IMR-90 (cell line): Measurements from ENCODE around the gene CAMTA2. TPM values are rescaled to one million over a fixed set of nuclear protein-coding genes. Genes with fewer than 3 reads are reported as not detected.

Experiments used
- ATAC-seq: fragments of 200-7000 bp; cut with Tn5 transposase; 2 replicates; pipeline ENCODE4 v1.9.1; 2020; ENCODE audit warnings: low read depth, mild to moderate bottlenecking, moderate library complexity
- BruUV-seq: library from RNA; stranded (reverse); fragments of 400-500 nt; replicated peaks from 2 replicates; lab custom pipeline; 2021; lab: Mats Ljungman, UMichigan
- CTCF ChIA-PET: fragments of 300-600 bp; formaldehyde crosslinking; extraction: SDS; loops from one replicate; lab custom pipeline; 2021; ENCODE audit warnings: antibody characterized with exemption; lab: Yijun Ruan, JAX
- POLR2A ChIA-PET: fragments of 300-600 bp; sonication (Branson Sonifier 250); formaldehyde crosslinking; loops from one replicate; lab custom pipeline; 2022; ENCODE audit warnings: antibody characterized with exemption; ENCODE audit not compliant: unreplicated experiment; lab: Charles Lee
- DNase-seq: peaks from one replicate; pipeline ENCODE4 v3.0.0; 2013
- H2AFZ ChIP-seq: replicated peaks from 2 replicates; pipeline ENCODE3; 2013; ENCODE audit warnings: low read length, mild to moderate bottlenecking; ENCODE audit not compliant: poor library complexity
- H2AK5ac ChIP-seq: 2 replicates; pipeline ENCODE4 v1.6.1; 2013; ENCODE audit warnings: low read depth, low read length, inconsistent platforms
- H2AK9ac ChIP-seq: replicated peaks from 2 replicates; pipeline ENCODE3; 2013; ENCODE audit warnings: mild to moderate bottlenecking, low read depth, low read length, moderate library complexity; ENCODE audit not compliant: poor library complexity
- H2BK120ac ChIP-seq: 2 replicates; pipeline ENCODE4 v1.6.1; 2013; ENCODE audit warnings: low read depth, low read length, inconsistent platforms
- H2BK15ac ChIP-seq: 3 replicates; pipeline ENCODE4 v1.6.1; 2013; ENCODE audit warnings: low read depth, low read length, inconsistent platforms
- H2BK20ac ChIP-seq: 2 replicates; pipeline ENCODE4 v1.6.1; 2013; ENCODE audit warnings: low read depth, mild to moderate bottlenecking, inconsistent platforms, low read length, moderate library complexity
- H2BK5ac ChIP-seq: 2 replicates; pipeline ENCODE4 v1.6.1; 2013; ENCODE audit warnings: mild to moderate bottlenecking, low read depth, low read length, inconsistent platforms; ENCODE audit not compliant: poor library complexity, severe bottlenecking
- H3K14ac ChIP-seq: replicated peaks from 2 replicates; pipeline ENCODE4 v1.6.1; 2013; ENCODE audit warnings: low read depth, low read length, inconsistent platforms
- H3K18ac ChIP-seq: 2 replicates; pipeline ENCODE4 v1.6.1; 2013; ENCODE audit warnings: low read depth, low read length, control low read depth
- H3K23ac ChIP-seq: 2 replicates; pipeline ENCODE4 v1.6.1; 2013; ENCODE audit warnings: low read depth, low read length, inconsistent platforms
- H3K27ac ChIP-seq: 2 replicates; pipeline ENCODE4 v1.5.1; 2013; ENCODE audit warnings: mild to moderate bottlenecking, control low read depth, low read length; ENCODE audit not compliant: insufficient read depth
- H3K27me3 ChIP-seq: 2 replicates; pipeline ENCODE4 v1.6.1; 2013; ENCODE audit warnings: low read length; ENCODE audit not compliant: control insufficient read depth, insufficient read depth
- H3K36me3 ChIP-seq: 2 replicates; pipeline ENCODE4 v1.6.1; 2013; ENCODE audit warnings: low read length, mixed read lengths; ENCODE audit not compliant: control insufficient read depth, insufficient read depth
- H3K4ac ChIP-seq: 2 replicates; pipeline ENCODE4 v1.6.1; 2013; ENCODE audit warnings: low read depth, low read length, inconsistent platforms
- H3K4me1 ChIP-seq: 2 replicates; pipeline ENCODE4 v1.6.1; 2013; ENCODE audit warnings: low read length, mixed read lengths; ENCODE audit not compliant: control insufficient read depth, insufficient read depth
- H3K4me2 ChIP-seq: 2 replicates; pipeline ENCODE4 v1.6.1; 2013; ENCODE audit warnings: low read depth, mild to moderate bottlenecking, control low read depth, low read length, moderate library complexity
- H3K4me3 ChIP-seq: 2 replicates; pipeline ENCODE4 v1.5.1; 2013; ENCODE audit warnings: low read depth, mild to moderate bottlenecking, control low read depth, low read length, moderate library complexity; ENCODE audit not compliant: insufficient read depth
- H3K56ac ChIP-seq: 2 replicates; pipeline ENCODE4 v1.6.1; 2013; ENCODE audit warnings: low read length, inconsistent platforms; ENCODE audit not compliant: insufficient read depth; ENCODE audit errors: extremely low read depth
- H3K79me1 ChIP-seq, 2 experiments: 2 replicates each; pipeline ENCODE4 v1.6.1; 2013; ENCODE audit warnings: low read length in 2 of 2, inconsistent platforms in 1 of 2, low read depth in 1 of 2
- H3K9ac ChIP-seq: 2 replicates; pipeline ENCODE4 v1.6.1; 2013; ENCODE audit warnings: low read depth, low read length, control low read depth
- H3K9me1 ChIP-seq: 2 replicates; pipeline ENCODE4 v1.6.1; 2013; ENCODE audit warnings: low read length, inconsistent platforms; ENCODE audit not compliant: insufficient read depth
- H3K9me3 ChIP-seq: 2 replicates; pipeline ENCODE4 v1.6.1; 2013; ENCODE audit warnings: low read length; ENCODE audit not compliant: control insufficient read depth, insufficient read depth
- H4K20me1 ChIP-seq: 2 replicates; pipeline ENCODE4 v1.6.1; 2013; ENCODE audit warnings: low read length, inconsistent platforms; ENCODE audit not compliant: insufficient read depth
- H4K5ac ChIP-seq: 2 replicates; pipeline ENCODE4 v1.6.1; 2013; ENCODE audit warnings: mild to moderate bottlenecking, low read depth, low read length, control low read depth
- H4K8ac ChIP-seq, 2 experiments: 2 replicates each; pipeline ENCODE4 v1.6.1; 2013; ENCODE audit warnings: low read depth in 2 of 2, low read length in 2 of 2, control low read depth in 1 of 2, inconsistent platforms in 1 of 2
- H4K91ac ChIP-seq: 2 replicates; pipeline ENCODE4 v1.6.1; 2013; ENCODE audit warnings: low read depth, low read length, inconsistent platforms; ENCODE audit not compliant: insufficient read depth
- BHLHE40 ChIP-seq: fragments of 150-350 bp; IDR thresholded peaks from 2 replicates; pipeline ENCODE4 v1.6.1; 2016; ENCODE audit warnings: mild to moderate bottlenecking, low read depth, low read length
- CEBPB ChIP-seq: IDR thresholded peaks from 2 replicates; pipeline ENCODE4 v1.6.1; 2012; ENCODE audit warnings: low read depth, low read length, improper control_type of control experiment
- CTCF ChIP-seq: conservative IDR thresholded peaks from 2 replicates; pipeline ENCODE4 v1.5.1; 2012; ENCODE audit warnings: mild to moderate bottlenecking, low read depth, low read length, improper control_type of control experiment
- WGBS, 2 experiments: methylation state at CpG; one replicate each; pipeline versions ENCODE4 v1.1.5 to v1.1.7; 2013; ENCODE audit warnings: missing lambda C conversion rate in 2 of 2; ENCODE audit not compliant: insufficient read length in 1 of 2; ENCODE audit errors: extremely low coverage in 2 of 2; 5-methylcytosine and 5-hydroxymethylcytosine counted together
- dilution Hi-C: fragments of 300-500 bp; cut with HindIII; formaldehyde crosslinking; loops from one replicate; pipeline ENCODE4 v1.14.3; 2018; ENCODE audit warnings: low sequenced_read_pairs; ENCODE audit not compliant: unreplicated experiment
- in situ Hi-C: fragments of 300-500 bp; cut with MboI; formaldehyde crosslinking; loops from 3 replicates; pipeline ENCODE4 v1.14.3; 2019; ENCODE audit warnings: low sequenced_read_pairs, inconsistent platforms, mixed read lengths
- intact Hi-C: fragments of 100-400 bp; cut with micrococcal nuclease; formaldehyde crosslinking; loops from 2 replicates; pipeline ENCODE4 v1.10.0; 2022
- polyA plus RNA-seq, 3 experiments: library from polyadenylated mRNA; depleted of rRNA; stranded (reverse); fragments of >200 nt; gene quantifications; 2 replicates each; pipeline ENCODE4 v1.2.3, GENCODE V29; 2012; ENCODE audit warnings: low replicate concordance in 1 of 3
- total RNA-seq: library from RNA; depleted of rRNA; stranded (reverse); fragments of >200 nt; gene quantifications from 2 replicates; pipeline ENCODE4 v1.2.3, GENCODE V29; 2012

Gene CAMTA2
- total and polyA plus RNA-seq, 2 of the 4 experiments (the other 2 are of a cell fraction), result 1.4 to 54.7 TPM

- TF ChIP-seq CEBPB (peak; percentile 62), CTCF (no peak), BHLHE40 (peak; percentile 50)
- no peak for ATAC-seq
- intact Hi-C loops (loop anchor here (5.0 kb wide), 1 partner anchor 62 kb away; no protein-coding TSS in a partner anchor), in situ Hi-C loops (no loop called here), dilution Hi-C loops (no loop called here)
- H3K4me3 ChIP-seq, result peak overlapping the region; percentile 39
- H3K4me1 ChIP-seq, result peaks cover 14% of the 10 kb centered on the region
- peak overlapping the region; percentile 99 for H4K91ac ChIP-seq
- H4K8ac ChIP-seq, result peak overlapping the region; percentile 96 to 97; a peak in 3 of 4 replicates
- peak overlapping the region; percentile 99; the same call in 1 of the 2 replicates for H3K56ac ChIP-seq
- peak overlapping the region; percentile 100 for H2AK5ac ChIP-seq
- H3K9me3 ChIP-seq, result no peaks in the 10 kb centered on the region
- H3K36me3 ChIP-seq, result peaks cover 31% of the 10 kb centered on the region
- peaks cover 3% of the 10 kb centered on the region; the same call in 1 of the 2 replicates for H4K20me1 ChIP-seq
- no TSS peak for BruUV-seq
- WGBS, 2 experiments, result 63% methylated on average over 6 of the region's 16 CpGs; no CpG with 5 or more reads in 1 of the 2 experiments
- H3K27me3 ChIP-seq, result no peaks in the 10 kb centered on the region
- H4K5ac ChIP-seq, result peak overlapping the region; percentile 5; the same call in 1 of the 2 replicates
- peak; percentile 55 for DNase-seq
- H2BK5ac ChIP-seq, result peak overlapping the region; percentile 94
- peak overlapping the region; percentile 85 for H2BK120ac ChIP-seq
- H3K9ac ChIP-seq, result peak overlapping the region; percentile 99
- CTCF ChIA-PET, result no interaction called here
- H3K4me2 ChIP-seq, result peak overlapping the region; percentile 54
- H2AK9ac ChIP-seq, result peak overlapping the region; percentile 100
- H2AFZ ChIP-seq, result peak overlapping the region; percentile 91
- H2BK20ac ChIP-seq, result peak overlapping the region; percentile 71
- H3K18ac ChIP-seq, result peak overlapping the region; percentile 0
- peak overlapping the region; percentile 88 for H3K23ac ChIP-seq
- POLR2A ChIA-PET, result interaction anchor here (1.4 kb wide), 1 partner anchor 9 kb away, joined by 4 read pairs; no protein-coding TSS in a partner anchor
- H3K79me1 ChIP-seq, result peaks cover 18 to 70% of the 10 kb centered on the region in 2 experiments
- H2BK15ac ChIP-seq, result peak overlapping the region; percentile 10; the same call in 2 of the 3 replicates
- peak overlapping the region; percentile 83 for H3K14ac ChIP-seq
- peak overlapping the region; percentile 100 for H3K4ac ChIP-seq
- H3K9me1 ChIP-seq, result peaks cover 23% of the 10 kb centered on the region
- H3K27ac ChIP-seq, result peak overlapping the region; percentile 79
Observed at GRCh38 chr17:4969551-4970173, 17.8 kb downstream of the CAMTA2 start.
